ENCODE results near the gene RFX2. TPM values are rescaled to one million over a fixed set of nuclear protein-coding genes. Genes with fewer than 3 reads are reported as not detected.

Gene RFX2
- total RNA-seq, result 5.3 and 5.7 TPM in 2 replicates

DNA sequence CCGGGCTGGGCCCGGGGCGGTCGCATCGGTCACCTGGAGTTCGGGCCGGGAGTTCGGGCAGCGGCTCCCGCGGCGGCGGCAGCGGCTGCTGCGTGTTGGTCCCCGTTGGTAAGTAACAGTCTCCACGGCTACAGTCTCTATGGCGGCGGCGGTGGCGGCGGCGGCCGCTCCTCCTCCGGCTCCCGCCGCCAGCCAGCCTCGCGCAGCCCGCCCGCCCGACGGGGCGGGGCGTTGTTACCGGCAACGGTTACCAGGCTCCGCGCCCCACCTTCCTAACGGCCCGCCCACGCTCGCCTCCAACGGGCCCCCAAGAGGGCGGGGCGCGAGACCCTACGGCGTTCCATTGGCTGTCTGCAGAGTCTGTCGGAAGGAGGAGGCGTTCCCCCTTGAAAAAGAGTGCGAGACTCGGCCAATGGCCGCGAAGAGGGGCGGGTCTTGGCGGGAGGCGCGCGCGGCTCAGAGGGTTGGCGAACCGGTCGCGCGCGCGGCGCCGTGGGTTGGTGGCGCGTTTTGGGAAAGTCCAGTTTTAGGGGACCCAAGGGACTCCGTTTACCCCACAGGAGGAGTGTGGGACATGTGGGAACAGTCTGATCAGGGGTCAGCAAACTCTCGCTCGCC, at the start of gene RFX2:
Gene RFX2 (minus strand): TSS at position 141 of the 618 bp plus-strand sequence. CDS start 63,004 bp downstream, outside the sequence.

DNA sequence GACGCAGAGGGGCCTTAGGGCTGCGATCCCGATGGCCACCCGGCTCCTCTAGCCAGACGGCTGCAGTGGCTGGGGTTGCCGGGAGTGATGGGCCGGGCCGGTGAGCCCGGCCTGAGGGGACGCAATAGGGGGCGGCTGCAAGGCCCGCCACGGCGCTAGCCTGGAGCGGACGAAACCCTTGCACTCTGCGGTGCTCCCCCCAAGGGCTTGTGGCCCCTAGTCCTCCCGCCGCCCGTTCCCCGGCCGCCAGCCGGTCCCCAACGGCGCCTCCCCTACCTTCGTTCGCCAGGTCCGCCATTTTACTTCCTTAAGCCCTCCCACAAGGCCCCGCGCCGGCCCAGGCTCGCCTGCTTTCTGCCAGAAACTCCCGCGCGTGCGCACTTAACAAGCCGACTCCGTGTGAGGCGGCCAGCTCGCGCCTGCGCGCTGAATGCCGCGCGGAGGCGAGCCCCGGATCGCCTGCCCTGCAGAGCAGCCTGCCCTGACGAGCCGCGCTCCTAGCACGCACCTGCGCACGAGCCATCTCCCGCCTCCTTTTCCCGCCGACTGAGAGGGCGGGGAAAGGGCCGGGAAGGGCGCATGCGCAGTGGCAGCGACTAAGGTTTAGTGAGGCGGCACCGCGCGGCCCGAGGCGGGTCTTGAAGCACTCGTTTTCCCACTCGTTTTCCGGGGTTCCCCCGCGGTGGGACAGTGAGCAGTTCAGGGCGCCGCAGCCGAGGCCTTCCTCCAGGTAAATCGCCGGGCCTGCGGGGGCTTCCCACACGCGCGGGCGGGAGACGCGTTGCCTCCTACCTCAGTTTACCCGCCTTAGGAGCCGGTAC, 132.3 kb downstream of the RFX2 start, which contains the start of gene RANBP3:
Gene RANBP3 (minus strand): TSS at position 356 of the 821 bp plus-strand sequence. CDS start 58 bp downstream, at position 298.

Other genes with a start within 250 kb of the RFX2 start
- not detected in 2 replicates for gene FUT5, start 240.0 kb downstream of the RFX2 start, total RNA-seq
- 500 and 534 TPM in 2 replicates for gene NDUFA11, start 206.7 kb downstream of the RFX2 start, total RNA-seq
- 2.6 and 8.7 TPM in 2 replicates for gene VMAC, start 205.6 kb downstream of the RFX2 start, total RNA-seq
- 1.1 and 10.1 TPM in 2 replicates for gene CAPS, start 196.2 kb downstream of the RFX2 start, total RNA-seq
- gene RANBP3, start 132.4 kb downstream of the RFX2 start, total RNA-seq, result 46.4 and 68.4 TPM in 2 replicates
- gene ACSBG2, start 25.2 kb upstream of the RFX2 start, total RNA-seq, result not detected in 2 replicates
- 29.8 and 40.4 TPM in 2 replicates for gene MLLT1, start 169.5 kb upstream of the RFX2 start, total RNA-seq
- not detected in 2 replicates for gene ACER1, start 223.1 kb upstream of the RFX2 start, total RNA-seq